Measurements from ENCODE around the gene FNTB.

FNTB gene

GRCh38 chr14:64986648-64987437 is at the start of gene FNTB:
FNTB (plus strand) TSS chr14:64986895; CDS start chr14:64986954, 59 bp downstream.
- DNase-seq (ENCODE audit: low spot score in 2 of 2): peak; percentile 87 to 88
- Mint-ChIP-seq H3K9me3 (no peaks in the 10 kb centered on the region), H3K4me1 (peaks cover 23% of the 10 kb centered on the region), H3K36me3 (no peaks in the 10 kb centered on the region), H3K4me3 (peak within 1 kb of the TSS; percentile 94), H3K27ac (peak within 1 kb of the TSS; percentile 81), H3K27me3 (peaks cover 6% of the 10 kb centered on the region)
- ATAC-seq (ENCODE audit: low read depth): peak; percentile 90

GRCh38 chr14:64937171-64937820 is 49.4 kb upstream of the FNTB start:
- Mint-ChIP-seq H3K27ac (peak overlapping the region; percentile 53), H3K4me1 (peaks cover 3% of the 10 kb centered on the region)
- ATAC-seq (ENCODE audit: low read depth): no peak

GRCh38 chr14:64937821-64938193 is 48.9 kb upstream of the FNTB start:
- ATAC-seq (ENCODE audit: low read depth): no peak
- Mint-ChIP-seq H3K27ac (peak overlapping the region; percentile 53), H3K36me3 (peaks cover 35% of the 10 kb centered on the region), H3K4me3 (no peak overlapping the region), H3K4me1 (peaks cover 7% of the 10 kb centered on the region), H3K9me3 (no peaks in the 10 kb centered on the region), H3K27me3 (no peaks in the 10 kb centered on the region)
- no peak for DNase-seq (ENCODE audit: low spot score in 2 of 2)

More at GRCh38 chr14:64937171-64937820, 49.4 kb upstream of the FNTB start:
- no peak overlapping the region for H3K4me3 Mint-ChIP-seq
- H3K36me3 Mint-ChIP-seq: peaks cover 35% of the 10 kb centered on the region
- H3K27me3 Mint-ChIP-seq: no peaks in the 10 kb centered on the region
- DNase-seq (ENCODE audit: low spot score in 2 of 2): no peak
- no peaks in the 10 kb centered on the region for H3K9me3 Mint-ChIP-seq

GRCh38 chr14:64938972-64939816 is 47.5 kb upstream of the FNTB start:
- no peak for DNase-seq (ENCODE audit: low spot score in 2 of 2)
- no peak for ATAC-seq (ENCODE audit: low read depth)
- Mint-ChIP-seq H3K36me3 (peaks cover 27% of the 10 kb centered on the region), H3K4me3 (no peak overlapping the region), H3K9me3 (no peaks in the 10 kb centered on the region), H3K27me3 (no peaks in the 10 kb centered on the region), H3K4me1 (peaks cover 18% of the 10 kb centered on the region), H3K27ac (no peak overlapping the region)

- ATAC-seq (ENCODE audit: low read depth) (no peak), DNase-seq (ENCODE audit: low spot score in 2 of 2) (no peak)
- no peaks in the 10 kb centered on the region for H3K9me3 Mint-ChIP-seq
- no peak overlapping the region for H3K27ac Mint-ChIP-seq
- no peak overlapping the region for H3K4me3 Mint-ChIP-seq
- no peaks in the 10 kb centered on the region for H3K27me3 Mint-ChIP-seq
- peaks cover 20% of the 10 kb centered on the region for H3K4me1 Mint-ChIP-seq
- peaks cover 22% of the 10 kb centered on the region for H3K36me3 Mint-ChIP-seq
Measured at GRCh38 chr14:64939817-64940190, 46.9 kb upstream of the FNTB start.

- no peak overlapping the region for H3K27ac Mint-ChIP-seq
- H3K4me1 Mint-ChIP-seq: peaks cover 19% of the 10 kb centered on the region
- H3K9me3 Mint-ChIP-seq: no peaks in the 10 kb centered on the region
- no peak for DNase-seq (ENCODE audit: low spot score in 2 of 2)
- no peak for ATAC-seq (ENCODE audit: low read depth)
- peaks cover 20% of the 10 kb centered on the region for H3K36me3 Mint-ChIP-seq
- no peak overlapping the region for H3K4me3 Mint-ChIP-seq
- H3K27me3 Mint-ChIP-seq: no peaks in the 10 kb centered on the region
Measured at GRCh38 chr14:64940336-64940910, 46.3 kb upstream of the FNTB start.

GRCh38 chr14:64942531-64943111 is 44.1 kb upstream of the FNTB start, which contains the start of gene GPX2:
GPX2 (minus strand) TSS chr14:64942745; CDS start chr14:64942726, 19 bp downstream.
- ATAC-seq (ENCODE audit: low read depth) (no peak), DNase-seq (ENCODE audit: low spot score in 2 of 2) (no peak)
- H3K36me3 Mint-ChIP-seq: peaks cover 18% of the 10 kb centered on the region
- no peaks in the 10 kb centered on the region for H3K27me3 Mint-ChIP-seq
- H3K27ac Mint-ChIP-seq: no peak within 1 kb of the TSS
- no peaks in the 10 kb centered on the region for H3K9me3 Mint-ChIP-seq
- peaks cover 17% of the 10 kb centered on the region for H3K4me1 Mint-ChIP-seq
- H3K4me3 Mint-ChIP-seq: no peak within 1 kb of the TSS

- Mint-ChIP-seq H3K27me3 (no peaks in the 10 kb centered on the region), H3K4me3 (no peak overlapping the region), H3K27ac (no peak overlapping the region), H3K36me3 (peaks cover 19% of the 10 kb centered on the region), H3K4me1 (peaks cover 17% of the 10 kb centered on the region), H3K9me3 (no peaks in the 10 kb centered on the region)
- no peak for ATAC-seq (ENCODE audit: low read depth)
- no peak for DNase-seq (ENCODE audit: low spot score in 2 of 2)
Measured at GRCh38 chr14:64943556-64943955, 43.1 kb upstream of the FNTB start.

GRCh38 chr14:64944041-64944440 is 42.7 kb upstream of the FNTB start:
- ATAC-seq (ENCODE audit: low read depth) (no peak), DNase-seq (ENCODE audit: low spot score in 2 of 2) (no peak)
- no peak overlapping the region for H3K27ac Mint-ChIP-seq
- no peak overlapping the region for H3K4me3 Mint-ChIP-seq
- H3K9me3 Mint-ChIP-seq: no peaks in the 10 kb centered on the region
- H3K36me3 Mint-ChIP-seq: peaks cover 22% of the 10 kb centered on the region
- H3K27me3 Mint-ChIP-seq: no peaks in the 10 kb centered on the region
- peaks cover 17% of the 10 kb centered on the region for H3K4me1 Mint-ChIP-seq

- Mint-ChIP-seq H3K4me3 (no peak overlapping the region), H3K36me3 (peaks cover 19% of the 10 kb centered on the region), H3K27me3 (no peaks in the 10 kb centered on the region), H3K4me1 (peaks cover 17% of the 10 kb centered on the region), H3K27ac (no peak overlapping the region), H3K9me3 (no peaks in the 10 kb centered on the region)
- DNase-seq (ENCODE audit: low spot score in 2 of 2): no peak
- ATAC-seq (ENCODE audit: low read depth): no peak
Measured at GRCh38 chr14:64944861-64945260, 41.8 kb upstream of the FNTB start.

GRCh38 chr14:64945431-64946178 is 41.1 kb upstream of the FNTB start:
- Mint-ChIP-seq H3K9me3 (no peaks in the 10 kb centered on the region), H3K4me3 (no peak overlapping the region), H3K27ac (no peak overlapping the region), H3K36me3 (peaks cover 14% of the 10 kb centered on the region), H3K27me3 (no peaks in the 10 kb centered on the region), H3K4me1 (peaks cover 17% of the 10 kb centered on the region)
- DNase-seq (ENCODE audit: low spot score in 2 of 2) (no peak), ATAC-seq (ENCODE audit: low read depth) (no peak)

- Mint-ChIP-seq H3K4me3 (no peak overlapping the region), H3K4me1 (peaks cover 17% of the 10 kb centered on the region), H3K27me3 (no peaks in the 10 kb centered on the region), H3K27ac (no peak overlapping the region), H3K36me3 (peaks cover 11% of the 10 kb centered on the region), H3K9me3 (no peaks in the 10 kb centered on the region)
- ATAC-seq (ENCODE audit: low read depth): no peak
- DNase-seq (ENCODE audit: low spot score in 2 of 2): no peak
Measured at GRCh38 chr14:64946310-64947045, 40.2 kb upstream of the FNTB start.
